Lung (tissue), 12 donors: ENCODE data around the gene DSTN. TPM values are rescaled to one million over a fixed set of nuclear protein-coding genes. Genes with fewer than 3 reads are reported as not detected.

Experiments used
- ATAC-seq: fragments of 200-7000 bp; cut with Tn5 transposase; one replicate; pipeline ENCODE4 v1.9.1; 2020; ENCODE audit warnings: moderate number of reproducible peaks; ENCODE audit not compliant: insufficient read depth, low FRiP score
- DNase-seq, 3 donors: peaks; one replicate each; pipeline ENCODE4 v3.0.0-alpha.2; 2013 to 2017
- H3K27ac ChIP-seq, 2 donors: one replicate each; pipeline ENCODE4 v1.5.1; 2013; ENCODE audit warnings: mild to moderate bottlenecking in 2 of 2, moderate library complexity in 2 of 2, control low read depth in 1 of 2, inconsistent platforms in 1 of 2, low read depth in 1 of 2, low read length in 1 of 2
- H3K27me3 ChIP-seq, 3 donors: one replicate each; pipeline ENCODE4 v1.5.1; 2013; ENCODE audit warnings: low read length in 2 of 3; ENCODE audit not compliant: control insufficient read depth in 3 of 3, insufficient read depth in 3 of 3
- H3K36me3 ChIP-seq, 4 donors: one replicate each; pipeline ENCODE4 v1.5.1; 2013; ENCODE audit warnings: low read length in 4 of 4, mild to moderate bottlenecking in 1 of 4, moderate library complexity in 1 of 4; ENCODE audit not compliant: control insufficient read depth in 4 of 4, insufficient read depth in 4 of 4
- H3K4me1 ChIP-seq, 5 donors: one replicate each; pipeline ENCODE4 v1.5.1; 2013; ENCODE audit warnings: low read length in 5 of 5, mild to moderate bottlenecking in 2 of 5, moderate library complexity in 1 of 5; ENCODE audit not compliant: control insufficient read depth in 5 of 5, insufficient read depth in 5 of 5
- H3K4me3 ChIP-seq: one replicate; pipeline ENCODE4 v1.5.1; 2013; ENCODE audit warnings: mild to moderate bottlenecking, control low read depth, moderate library complexity
- H3K9ac ChIP-seq, 2 donors: one replicate each; pipeline ENCODE4 v1.5.1; 2013; ENCODE audit warnings: low read length in 2 of 2, control low read depth in 1 of 2; ENCODE audit not compliant: insufficient read depth in 1 of 2
- H3K9me3 ChIP-seq, 4 donors: one replicate each; pipeline ENCODE4 v1.5.1; 2013; ENCODE audit warnings: low read length in 3 of 4, mild to moderate bottlenecking in 1 of 4, moderate library complexity in 1 of 4; ENCODE audit not compliant: control insufficient read depth in 4 of 4, insufficient read depth in 3 of 4
- CTCF ChIP-seq: IDR thresholded peaks from 2 replicates; pipeline ENCODE4 v1.5.1; 2012; ENCODE audit warnings: mild to moderate bottlenecking; ENCODE audit errors: control extremely low read depth, extremely low read depth
- WGBS, 2 donors: extraction: QIAGEN DNeasy Blood & Tissue Kit; methylation state at CpG; one replicate each; pipeline ENCODE4 v1.1.7; 2013; 5-methylcytosine and 5-hydroxymethylcytosine counted together
- polyA plus RNA-seq, 2 donors: library from polyadenylated mRNA; stranded (reverse); fragments of 200-250 nt; gene quantifications; one replicate each; pipeline ENCODE4 v1.2.1, GENCODE V29; 2013
- total RNA-seq, 2 donors: library from RNA; depleted of rRNA in 1 of 2; stranded (reverse); fragments of >200 nt in 1 of 2; gene quantifications; one replicate each; pipeline ENCODE4 v1.2.1, GENCODE V29; 2014 to 2021
- donor health status: control.
- donor health status: control.
- donor health status: Bipolar disorder and iron deficiency.
- donor health status: healthy.
- donor health status: DM: yes; HTN: yes; CAD: no.

Gene DSTN
- total and polyA plus RNA-seq, 4 donors: 313 to 532 (median 380) TPM

GRCh38 chr20:17637413-17637780 is 67.5 kb downstream of the DSTN start:
- Histone ChIP-seq H3K4me3 (no peak overlapping the region), H3K36me3 (peaks cover 2 to 81% (median 40%) of the 10 kb centered on the region in 4 donors), H3K9me3 (no peaks in the 10 kb centered on the region), H3K9ac (no peak overlapping the region), H3K27ac (no peak overlapping the region), H3K4me1 (peaks cover 0 to 8% (median 0%) of the 10 kb centered on the region in 5 donors), H3K27me3 (no peaks in the 10 kb centered on the region)
- ATAC-seq (no peak), DNase-seq (no peak)
- no peak for TF ChIP-seq CTCF
- WGBS, 2 donors: 77 to 88% methylated on average over 4 of the region's 4 CpGs

- H3K9ac ChIP-seq: no peak overlapping the region
- no peaks in the 10 kb centered on the region for H3K9me3 ChIP-seq
- H3K27me3 ChIP-seq: no peaks in the 10 kb centered on the region
- H3K36me3 ChIP-seq: peaks cover 2 to 81% (median 45%) of the 10 kb centered on the region in 4 donors
- H3K4me1 ChIP-seq: peaks cover 0 to 8% (median 0%) of the 10 kb centered on the region in 5 donors
- H3K4me3 ChIP-seq: no peak overlapping the region
- TF ChIP-seq CTCF: no peak
- H3K27ac ChIP-seq: no peak overlapping the region
- 82 to 91% methylated on average over 13 of the region's 13 CpGs for WGBS, 2 donors
- DNase-seq (no peak), ATAC-seq (no peak)
These were observed 68.2 kb downstream of the DSTN start for GRCh38 chr20:17637985-17638640.

- Histone ChIP-seq H3K27ac (no peak overlapping the region), H3K9me3 (no peaks in the 10 kb centered on the region), H3K9ac (no peak overlapping the region), H3K4me1 (peaks cover 0 to 14% (median 0%) of the 10 kb centered on the region in 5 donors), H3K36me3 (peaks cover 2 to 74% (median 41%) of the 10 kb centered on the region in 4 donors), H3K4me3 (no peak overlapping the region), H3K27me3 (no peaks in the 10 kb centered on the region)
- no peak for DNase-seq
- ATAC-seq: no peak
- 79 to 87% methylated on average over 6 of the region's 6 CpGs for WGBS, 2 donors
- no peak for TF ChIP-seq CTCF
These were observed 69.0 kb downstream of the DSTN start for GRCh38 chr20:17638835-17639407.
